Keratinocyte (primary cell): ENCODE measurements around the gene TXNL4B. TPM values are rescaled to one million over a fixed set of nuclear protein-coding genes. Genes with fewer than 3 reads are reported as not detected.
A peak's percentile ranks its signal among the peaks of the same experiment; 100 is the strongest.

ENCODE experiments used
- DNase-seq: peaks from one replicate; pipeline ENCODE4 v3.0.0-alpha.2; 2011; ENCODE audit warnings: low read depth, missing footprints, low spot score
- FAIRE-seq: peaks from 2 replicates; lab custom pipeline; 2011; peaks lifted over from hg19 to GRCh38; lab: Jason Lieb, UNC
- H2AFZ ChIP-seq: 2 replicates; pipeline ENCODE4 v1.6.0; 2012; ENCODE audit warnings: low read length, control low read depth, inconsistent platforms; ENCODE audit not compliant: control insufficient read depth
- H3K27ac ChIP-seq: 2 replicates; pipeline ENCODE4 v1.5.1; 2011; ENCODE audit warnings: low read length; ENCODE audit not compliant: control insufficient read depth, insufficient read depth
- H3K27me3 ChIP-seq: 3 replicates; pipeline ENCODE4 v1.6.0; 2011; ENCODE audit warnings: low read length; ENCODE audit not compliant: control insufficient read depth, insufficient read depth; ENCODE audit errors: extremely low read depth
- H3K36me3 ChIP-seq, 2 experiments: 2 replicates in 1 of 2; 3 replicates in 1 of 2; pipeline ENCODE4 v1.5.1; 2011; ENCODE audit warnings: low read length in 2 of 2, mild to moderate bottlenecking in 1 of 2; ENCODE audit not compliant: control insufficient read depth in 2 of 2, insufficient read depth in 2 of 2; ENCODE audit errors: extremely low read depth in 1 of 2
- H3K4me1 ChIP-seq: 3 replicates; pipeline ENCODE4 v1.5.1; 2011; ENCODE audit warnings: low read length; ENCODE audit not compliant: control insufficient read depth, insufficient read depth; ENCODE audit errors: extremely low read depth
- H3K4me2 ChIP-seq: 3 replicates; pipeline ENCODE4 v1.6.0; 2011; ENCODE audit warnings: low read depth, low read length; ENCODE audit not compliant: control insufficient read depth, insufficient read depth; ENCODE audit errors: extremely low read depth
- H3K4me3 ChIP-seq, 3 experiments: fragments of 200-600 bp in 1 of 3; sonication (generic) in 1 of 3; 2 replicates in 2 of 3; 3 replicates in 1 of 3; pipeline ENCODE4 v1.5.1; 2011 to 2016; ENCODE audit warnings: low read length in 3 of 3, mild to moderate bottlenecking in 3 of 3, control low read depth in 2 of 3, inconsistent platforms in 1 of 3, low read depth in 1 of 3, mixed read lengths in 1 of 3, mixed run types in 1 of 3, moderate library complexity in 1 of 3; ENCODE audit not compliant: control insufficient read depth in 2 of 3, insufficient read depth in 2 of 3; ENCODE audit errors: extremely low read depth in 1 of 3
- H3K79me2 ChIP-seq: 2 replicates; pipeline ENCODE4 v1.6.0; 2012; ENCODE audit warnings: low read length; ENCODE audit not compliant: control insufficient read depth, insufficient read depth
- H3K9ac ChIP-seq: 3 replicates; pipeline ENCODE4 v1.6.0; 2011; ENCODE audit warnings: low read length; ENCODE audit not compliant: control insufficient read depth, insufficient read depth; ENCODE audit errors: extremely low read depth
- H3K9me1 ChIP-seq: 3 replicates; pipeline ENCODE4 v1.6.0; 2011; ENCODE audit warnings: low read length; ENCODE audit not compliant: control insufficient read depth, insufficient read depth; ENCODE audit errors: extremely low read depth
- H3K9me3 ChIP-seq: 2 replicates; pipeline ENCODE4 v1.5.1; 2012; ENCODE audit warnings: low read depth, low read length; ENCODE audit not compliant: control insufficient read depth
- H4K20me1 ChIP-seq: 3 replicates; pipeline ENCODE4 v1.6.0; 2011; ENCODE audit warnings: low read length; ENCODE audit not compliant: control insufficient read depth, insufficient read depth; ENCODE audit errors: extremely low read depth
- CTCF ChIP-seq, 3 experiments: IDR thresholded peaks in 1 of 3; conservative IDR thresholded peaks in 1 of 3; optimal IDR thresholded peaks in 1 of 3; 2 replicates in 2 of 3; 3 replicates in 1 of 3; pipeline versions ENCODE3 to v1.5.1; 2011; ENCODE audit warnings: low read length in 3 of 3, mild to moderate bottlenecking in 3 of 3, moderate library complexity in 2 of 3, control low read depth in 1 of 3, inconsistent platforms in 1 of 3; ENCODE audit not compliant: insufficient read depth in 2 of 3; ENCODE audit errors: extremely low read depth in 1 of 3
- EZH2 ChIP-seq: IDR thresholded peaks from one replicate; pipeline ENCODE4 v1.6.1; 2012; ENCODE audit warnings: inconsistent platforms, mild to moderate bottlenecking, low read length, moderate library complexity
- dilution Hi-C: fragments of 300-500 bp; cut with MboI; formaldehyde crosslinking; loops from one replicate; pipeline ENCODE4 v1.7.0; 2020; ENCODE audit warnings: low sequenced_read_pairs; ENCODE audit not compliant: extremely low pct_ligation_motif_present
- polyA plus RNA-seq, 5 experiments: library from polyadenylated mRNA; depleted of rRNA in 3 of 5; stranded (reverse) in 3 of 5; stranded (forward) in 1 of 5; unstranded in 1 of 5; fragments of >200 nt; gene quantifications; 1 replicate in 1 of 5; 2 replicates in 3 of 5; 3 replicates in 1 of 5; pipeline versions ENCODE4 v1.2.1 to v1.2.3, GENCODE V29; 2011 to 2012; ENCODE audit warnings: missing spikeins in 2 of 5, low read depth in 1 of 5, low replicate concordance in 1 of 5

TXNL4B gene
- polyA plus RNA-seq, 1 donor (not counting 4 experiments of a cell fraction or from before 2014, with no cell fraction given), result 12.4 TPM

GRCh38 chr16:72094266-72094610, 818 bp upstream of the TXNL4B start:
- Histone ChIP-seq H3K27me3 (no peaks in the 10 kb centered on the region), H3K4me3 (peak overlapping the region; percentile 83 to 99 (median 92)), H3K27ac (peak overlapping the region; percentile 88), H3K9me3 (no peaks in the 10 kb centered on the region), H2AFZ (peak overlapping the region; percentile 49), H3K4me2 (peak overlapping the region; percentile 89), H3K9me1 (no peaks in the 10 kb centered on the region), H3K79me2 (peaks cover 63% of the 10 kb centered on the region), H3K4me1 (peaks cover 21% of the 10 kb centered on the region), H3K36me3 (peaks cover 20 to 40% of the 10 kb centered on the region in 2 experiments), H3K9ac (peak overlapping the region; percentile 92), H4K20me1 (peaks cover 5% of the 10 kb centered on the region)
- DNase-seq (no peak), FAIRE-seq (no peak)
- no peak for TF ChIP-seq CTCF (optimal IDR thresholded peaks at IDR 0.05 in 1 of 3, IDR thresholded peaks at IDR 0.05 in 1 of 3, conservative IDR thresholded peaks at IDR 0.05 in 1 of 3; ENCODE audit: extremely low read depth in 1 of 3, insufficient read depth in 2 of 3, low read length in 3 of 3)
- no peak for TF ChIP-seq EZH2
- dilution Hi-C loops, result no loop called here

DNA sequence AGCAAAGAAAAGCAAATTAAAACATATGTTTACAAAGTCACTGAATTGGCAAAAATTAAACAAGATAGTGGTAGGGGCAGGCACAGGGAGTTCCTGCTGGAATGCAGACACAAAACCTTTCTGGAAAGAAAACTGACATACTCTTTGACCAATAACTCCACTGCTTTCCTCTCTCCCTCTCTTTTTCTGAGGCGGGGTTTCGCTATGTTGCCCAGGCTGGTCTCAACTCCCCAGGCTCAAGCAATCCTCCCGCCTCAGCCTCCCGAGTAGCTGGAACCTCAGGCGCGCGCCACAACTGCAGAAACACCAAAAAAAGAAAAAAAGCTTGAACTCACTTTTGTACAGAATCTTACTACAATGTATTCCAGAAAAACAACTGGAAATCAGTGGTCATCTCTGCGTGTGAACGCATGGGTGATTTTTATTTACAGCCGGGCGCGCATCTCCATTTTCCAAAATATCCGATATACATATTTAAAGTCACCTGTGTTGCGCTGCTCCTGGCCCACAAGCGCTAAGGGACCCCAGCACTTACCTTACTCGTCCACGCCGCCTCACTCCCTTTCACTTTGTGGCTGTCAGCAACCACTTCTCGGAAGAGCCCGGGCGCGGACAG, 480 bp downstream of the TXNL4B start:
- peaks cover 5% of the 10 kb centered on the region for H4K20me1 ChIP-seq
- peaks cover 63% of the 10 kb centered on the region for H3K79me2 ChIP-seq
- H3K4me3 ChIP-seq, result peak overlapping the region; percentile 83 to 99 (median 92)
- H2AFZ ChIP-seq, result peak overlapping the region; percentile 96
- no peaks in the 10 kb centered on the region for H3K9me1 ChIP-seq
- peaks cover 21% of the 10 kb centered on the region for H3K4me1 ChIP-seq
- H3K9me3 ChIP-seq, result no peaks in the 10 kb centered on the region
- H3K9ac ChIP-seq, result peak overlapping the region; percentile 92
- H3K36me3 ChIP-seq, result peaks cover 19 to 31% of the 10 kb centered on the region in 2 experiments
- TF ChIP-seq EZH2 (no peak), CTCF (optimal IDR thresholded peaks at IDR 0.05 in 1 of 3, IDR thresholded peaks at IDR 0.05 in 1 of 3, conservative IDR thresholded peaks at IDR 0.05 in 1 of 3; ENCODE audit: extremely low read depth in 1 of 3, insufficient read depth in 2 of 3, low read length in 3 of 3) (no peak)
- DNase-seq, result no peak
- no peak for FAIRE-seq
- dilution Hi-C loops, result no loop called here
- peak overlapping the region; percentile 88 for H3K27ac ChIP-seq
- H3K27me3 ChIP-seq, result no peaks in the 10 kb centered on the region
- H3K4me2 ChIP-seq, result peak overlapping the region; percentile 80
